ENCODE measurements around the gene ALPL.

The ALPL gene

GRCh38 chr1:21526441-21526840, 17.2 kb downstream of the ALPL start:
- in situ Hi-C loops (cut with MboI; ENCODE audit: low sequenced_read_pairs): no loop called here

- in situ Hi-C loops (cut with MboI; ENCODE audit: low sequenced_read_pairs): no loop called here
Observed at GRCh38 chr1:21530368-21531016, 21.3 kb downstream of the ALPL start.

- in situ Hi-C loops (cut with MboI; ENCODE audit: low sequenced_read_pairs): no loop called here
Observed at GRCh38 chr1:21531241-21531640, 22.0 kb downstream of the ALPL start.

- in situ Hi-C loops (cut with MboI; ENCODE audit: low sequenced_read_pairs): no loop called here
Observed at GRCh38 chr1:21532496-21532895, 23.3 kb downstream of the ALPL start.

- in situ Hi-C loops (cut with MboI; ENCODE audit: low sequenced_read_pairs): no loop called here
Observed at GRCh38 chr1:21532992-21533534, 23.8 kb downstream of the ALPL start.

- in situ Hi-C loops (cut with MboI; ENCODE audit: low sequenced_read_pairs): no loop called here
Observed at GRCh38 chr1:21534146-21534545, 24.9 kb downstream of the ALPL start.

GRCh38 chr1:21534674-21535378, 25.6 kb downstream of the ALPL start:
- in situ Hi-C loops (cut with MboI; ENCODE audit: low sequenced_read_pairs): no loop called here

GRCh38 chr1:21536218-21536617, 27.0 kb downstream of the ALPL start:
- in situ Hi-C loops (cut with MboI; ENCODE audit: low sequenced_read_pairs): no loop called here

GRCh38 chr1:21537511-21537931, 28.3 kb downstream of the ALPL start:
- in situ Hi-C loops (cut with MboI; ENCODE audit: low sequenced_read_pairs): no loop called here

GRCh38 chr1:21537932-21538630, 28.9 kb downstream of the ALPL start:
- in situ Hi-C loops (cut with MboI; ENCODE audit: low sequenced_read_pairs): no loop called here

- in situ Hi-C loops (cut with MboI; ENCODE audit: low sequenced_read_pairs): no loop called here
Observed at GRCh38 chr1:21539933-21540332, 30.7 kb downstream of the ALPL start.

GRCh38 chr1:21541329-21541728, 32.1 kb downstream of the ALPL start:
- in situ Hi-C loops (cut with MboI; ENCODE audit: low sequenced_read_pairs): no loop called here

- in situ Hi-C loops (cut with MboI; ENCODE audit: low sequenced_read_pairs): no loop called here
Observed at GRCh38 chr1:21541835-21542234, 32.6 kb downstream of the ALPL start.

GRCh38 chr1:21543598-21543997, 34.4 kb downstream of the ALPL start:
- in situ Hi-C loops (cut with MboI; ENCODE audit: low sequenced_read_pairs): no loop called here

- in situ Hi-C loops (cut with MboI; ENCODE audit: low sequenced_read_pairs): no loop called here
Observed at GRCh38 chr1:21544095-21544494, 34.9 kb downstream of the ALPL start.

GRCh38 chr1:21546122-21546825, 37.1 kb downstream of the ALPL start:
- in situ Hi-C loops (cut with MboI; ENCODE audit: low sequenced_read_pairs): no loop called here

GRCh38 chr1:21547876-21548275, 38.7 kb downstream of the ALPL start:
- in situ Hi-C loops (cut with MboI; ENCODE audit: low sequenced_read_pairs): no loop called here

- in situ Hi-C loops (cut with MboI; ENCODE audit: low sequenced_read_pairs): no loop called here
Observed at GRCh38 chr1:21550097-21550496, 40.9 kb downstream of the ALPL start.

- in situ Hi-C loops (cut with MboI; ENCODE audit: low sequenced_read_pairs): no loop called here
Observed at GRCh38 chr1:21550866-21551475, 41.7 kb downstream of the ALPL start.

- in situ Hi-C loops (cut with MboI; ENCODE audit: low sequenced_read_pairs): no loop called here
Observed at GRCh38 chr1:21552715-21553114, 43.5 kb downstream of the ALPL start.

Data from HL-60/S4 (cell line).